H54 (cell line): ENCODE results near the gene FGF14.

Experiments
- DNase-seq: peaks from one replicate; pipeline ENCODE4 v3.0.0; 2011; ENCODE audit warnings: low spot score, mixed read lengths; ENCODE audit not compliant: insufficient read length
- FAIRE-seq: peaks from 3 replicates; lab custom pipeline; 2011; peaks lifted over from hg19 to GRCh38; lab: Jason Lieb, UNC
- POLR2A ChIP-seq: IDR thresholded peaks from 2 replicates; pipeline ENCODE4 v1.6.1; 2011; ENCODE audit warnings: low read depth, mild to moderate bottlenecking, low read length

Gene FGF14

GRCh38 chr13:102309110-102309509 is 92.7 kb downstream of the FGF14 start:
- peak; percentile 53 for FAIRE-seq
- TF ChIP-seq POLR2A = no peak

GRCh38 chr13:102302534-102302933 is 99.3 kb downstream of the FGF14 start:
- DNase-seq (no peak), FAIRE-seq (no peak)
- no peak for TF ChIP-seq POLR2A

More at GRCh38 chr13:102309110-102309509, 92.7 kb downstream of the FGF14 start:
- DNase-seq = no peak

DNA sequence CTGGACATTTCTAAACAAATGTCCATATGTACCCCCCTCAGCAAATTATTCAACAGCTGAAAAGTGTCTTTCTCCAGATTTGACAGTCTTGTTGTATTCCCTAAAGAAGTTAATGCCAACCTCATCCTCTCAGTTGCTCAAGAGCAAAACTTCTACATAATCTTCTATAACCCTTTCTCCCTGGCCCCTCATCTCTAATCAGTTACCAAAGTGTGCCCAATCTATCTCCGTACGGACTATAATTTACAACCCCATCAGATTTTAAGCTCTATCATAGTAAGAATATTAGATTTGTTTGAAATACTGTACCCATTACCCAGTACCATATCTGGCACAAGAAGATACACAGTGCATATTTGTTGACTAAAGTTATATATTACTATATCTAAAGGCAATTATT is 101.5 kb downstream of the FGF14 start:
- TF ChIP-seq POLR2A = no peak
- FAIRE-seq (no peak), DNase-seq (no peak)

GRCh38 chr13:102299366-102299765 is 102.5 kb downstream of the FGF14 start:
- DNase-seq (no peak), FAIRE-seq (no peak)
- TF ChIP-seq POLR2A = no peak

DNA sequence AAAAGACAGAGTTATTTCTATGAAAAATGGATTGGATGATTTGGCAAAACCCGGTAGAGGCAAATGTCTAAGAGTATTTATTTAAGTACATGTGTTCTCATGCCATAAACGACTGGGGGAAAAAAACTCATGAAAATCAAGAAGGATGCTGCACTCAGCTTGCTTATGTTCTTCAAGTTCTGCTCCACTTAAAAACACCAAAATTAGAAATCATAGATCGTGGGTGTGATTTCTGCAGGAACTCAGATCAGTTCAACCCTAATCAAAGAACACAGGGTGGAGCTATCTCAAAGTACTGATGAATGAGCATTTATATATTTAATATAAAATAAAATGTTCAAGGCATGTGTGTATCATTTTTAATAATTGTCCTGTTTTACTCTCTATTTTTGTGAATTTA is 103.8 kb downstream of the FGF14 start:
- no peak for DNase-seq
- TF ChIP-seq POLR2A = no peak
- no peak for FAIRE-seq

- no peak for TF ChIP-seq POLR2A
- DNase-seq = no peak
- no peak for FAIRE-seq
These were observed 106.4 kb downstream of the FGF14 start for GRCh38 chr13:102295316-102296048.

DNA sequence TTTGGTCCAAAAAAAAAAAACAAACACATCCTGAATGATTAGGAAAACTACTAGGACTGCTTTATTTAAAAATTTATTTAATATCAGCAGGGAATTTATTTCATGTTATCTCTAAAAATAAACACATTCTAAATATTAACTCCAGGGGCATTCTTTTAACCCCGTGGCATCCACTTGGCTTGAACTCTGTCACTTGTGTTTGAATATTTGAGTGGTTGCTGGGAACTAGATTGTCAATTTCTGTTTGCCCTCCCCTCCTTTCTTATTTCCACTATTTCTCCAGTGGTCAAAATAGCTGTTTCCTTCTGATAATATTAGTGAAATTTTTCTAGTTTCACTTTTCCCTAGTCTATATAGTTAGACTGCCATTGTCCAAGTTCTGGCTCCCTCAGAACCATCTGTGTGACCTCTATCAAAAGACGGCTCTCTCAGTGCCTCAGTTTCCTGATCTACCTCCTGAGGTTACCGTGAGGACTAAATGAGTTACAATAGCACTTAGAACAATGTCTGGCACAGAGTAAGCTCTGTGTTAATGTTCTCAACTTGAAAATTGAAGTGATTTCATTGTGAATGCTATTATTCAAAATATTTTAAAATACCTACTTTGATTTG is 107.3 kb downstream of the FGF14 start:
- DNase-seq (no peak), FAIRE-seq (no peak)
- no peak for TF ChIP-seq POLR2A

DNA sequence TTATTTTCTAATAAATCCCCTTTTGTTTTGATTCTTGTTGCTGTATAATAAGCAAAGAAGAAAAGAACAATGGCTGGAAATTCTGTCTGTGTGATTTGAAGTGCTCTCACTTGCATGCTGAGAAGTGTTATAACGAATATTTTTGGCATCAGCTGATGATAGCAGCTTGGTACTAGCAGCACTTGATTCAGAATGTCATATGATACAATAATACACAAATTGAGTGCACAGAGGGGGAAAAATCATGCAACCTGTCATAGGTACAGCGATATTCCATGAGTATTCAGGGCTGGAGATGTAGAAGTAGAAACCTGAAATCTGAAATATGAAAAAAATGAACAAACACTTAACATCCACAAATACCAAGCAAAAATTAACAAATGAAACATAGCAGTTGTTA is 108.1 kb downstream of the FGF14 start:
- TF ChIP-seq POLR2A = no peak
- no peak for DNase-seq
- FAIRE-seq = no peak

GRCh38 chr13:102291587-102292218 is 110.1 kb downstream of the FGF14 start:
- TF ChIP-seq POLR2A = no peak
- FAIRE-seq = peak; percentile 41

GRCh38 chr13:102289606-102290005 is 112.2 kb downstream of the FGF14 start:
- no peak for TF ChIP-seq POLR2A
- FAIRE-seq = no peak
- no peak for DNase-seq

More at GRCh38 chr13:102291587-102292218, 110.1 kb downstream of the FGF14 start:
- no peak for DNase-seq

DNA sequence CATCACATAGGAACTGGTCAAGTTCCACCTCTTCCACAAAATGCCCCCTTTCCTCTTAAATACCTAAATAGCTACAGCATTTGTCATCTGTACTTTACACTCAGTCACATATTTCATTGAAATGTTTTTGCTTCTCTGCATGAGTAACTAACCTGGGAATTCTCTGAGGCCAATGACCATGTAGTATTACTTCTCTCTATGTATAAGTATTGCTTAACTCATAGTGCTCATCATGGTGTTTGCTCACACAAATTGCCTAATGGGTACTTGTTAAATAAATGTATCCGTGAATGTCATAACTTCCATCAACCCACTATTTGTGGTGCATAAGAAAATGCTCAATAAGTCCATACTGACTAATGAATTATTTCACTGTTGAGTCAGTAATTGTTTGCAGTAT is 115.5 kb downstream of the FGF14 start:
- DNase-seq = peak; percentile 12
- peak; percentile 88 for FAIRE-seq
- TF ChIP-seq POLR2A = no peak

- FAIRE-seq (no peak), DNase-seq (no peak)
- TF ChIP-seq POLR2A = no peak
These were observed 121.5 kb downstream of the FGF14 start for GRCh38 chr13:102280366-102280765.

- no peak for TF ChIP-seq POLR2A
- DNase-seq (no peak), FAIRE-seq (no peak)
These were observed 124.6 kb downstream of the FGF14 start for GRCh38 chr13:102277286-102277685.

GRCh38 chr13:102276404-102276803 is 125.4 kb downstream of the FGF14 start:
- FAIRE-seq (no peak), DNase-seq (no peak)
- TF ChIP-seq POLR2A = no peak

DNA sequence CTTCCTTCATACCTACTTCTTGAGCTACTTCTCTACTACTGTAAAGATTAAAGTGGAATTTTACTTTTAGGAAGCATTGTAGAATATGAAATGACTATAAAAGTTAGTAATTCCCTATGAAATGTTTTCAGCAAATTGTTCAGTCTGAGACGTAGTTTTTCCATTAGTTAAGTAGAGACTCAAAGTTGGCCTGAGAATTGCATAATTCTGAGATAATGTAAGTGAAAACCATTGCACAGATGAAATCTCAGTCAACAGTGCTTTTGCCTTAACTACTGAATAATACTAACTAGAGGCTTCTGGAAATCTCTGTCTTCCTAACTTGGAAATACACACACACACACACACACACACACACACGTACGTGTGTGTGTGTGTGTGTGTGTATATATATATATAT is 125.9 kb downstream of the FGF14 start:
- no peak for TF ChIP-seq POLR2A
- FAIRE-seq = no peak
- DNase-seq = no peak
